ENCODE measurements around the gene STARD10.

The STARD10 gene

DNA sequence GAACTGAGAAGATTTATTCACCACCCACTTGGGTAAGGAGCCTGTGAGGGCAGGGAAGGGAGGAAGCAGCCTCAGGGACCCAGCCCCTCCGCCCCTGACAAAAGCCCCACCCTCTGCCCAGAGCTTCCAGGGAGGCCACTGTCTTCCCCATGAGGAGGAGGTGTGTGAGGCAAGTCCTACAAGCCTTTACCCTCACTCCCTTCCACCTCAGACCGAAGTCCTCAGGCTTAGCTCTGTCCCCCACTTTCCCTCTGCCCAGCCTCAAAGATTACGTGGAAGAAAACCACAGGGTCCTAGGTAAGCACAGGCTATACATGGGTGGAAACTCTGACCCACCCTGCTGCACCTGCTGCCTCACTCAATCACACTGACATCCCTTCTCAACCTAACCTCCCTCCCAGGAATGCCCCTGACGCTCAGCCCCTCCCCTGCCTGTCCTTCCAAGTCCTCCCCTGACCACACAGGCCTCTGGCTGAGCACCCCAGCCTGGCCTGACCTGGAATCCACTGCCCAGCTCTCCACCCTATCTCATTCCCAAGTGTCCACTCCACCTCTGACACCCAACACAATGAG, 38.0 kb downstream of the STARD10 start:
- ATAC-seq (no peak), DNase-seq (ENCODE audit: low spot score in 2 of 2) (no peak)
- Mint-ChIP-seq H3K4me3 (no peak overlapping the region), H3K4me1 (peaks cover 32% of the 10 kb centered on the region), H3K9me3 (no peaks in the 10 kb centered on the region), H3K36me3 (peaks cover 13% of the 10 kb centered on the region), H3K27ac (peak overlapping the region; percentile 39)

DNA sequence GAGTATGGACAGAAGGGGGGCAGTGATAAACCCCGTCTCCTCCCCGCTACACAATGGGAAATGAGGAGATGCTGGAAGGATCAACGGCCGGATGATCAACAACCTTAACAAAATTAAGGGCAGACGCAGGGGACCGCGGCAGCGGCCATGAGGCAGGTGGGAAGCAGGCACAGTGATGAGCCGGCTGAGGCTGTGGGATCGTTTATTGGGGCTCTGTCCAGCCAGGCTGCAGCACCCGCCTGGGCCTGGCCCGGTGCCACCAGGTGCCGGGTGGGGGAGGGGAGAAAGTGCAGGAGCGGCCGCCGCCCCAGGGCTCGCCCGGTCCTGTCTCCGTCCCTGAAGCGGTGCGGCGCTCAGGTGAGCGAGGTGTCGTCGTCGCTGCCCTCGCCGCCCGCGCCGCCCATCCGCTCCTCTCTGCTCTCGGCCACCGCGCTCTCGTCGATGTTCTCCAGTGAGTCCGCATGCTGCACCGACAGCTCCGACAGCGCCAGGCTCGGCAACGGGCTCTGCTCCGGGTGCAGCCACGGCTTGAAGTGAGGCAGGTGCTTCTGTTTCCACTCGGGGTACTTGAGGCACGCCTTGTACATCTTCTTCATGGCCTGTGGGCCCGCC, 39.2 kb downstream of the STARD10 start:
- Mint-ChIP-seq H3K36me3 (peaks cover 13% of the 10 kb centered on the region), H3K4me3 (no peak overlapping the region), H3K4me1 (peaks cover 42% of the 10 kb centered on the region), H3K9me3 (no peaks in the 10 kb centered on the region), H3K27ac (peak overlapping the region; percentile 45)
- DNase-seq (ENCODE audit: low spot score in 2 of 2) (no peak), ATAC-seq (no peak)

DNA sequence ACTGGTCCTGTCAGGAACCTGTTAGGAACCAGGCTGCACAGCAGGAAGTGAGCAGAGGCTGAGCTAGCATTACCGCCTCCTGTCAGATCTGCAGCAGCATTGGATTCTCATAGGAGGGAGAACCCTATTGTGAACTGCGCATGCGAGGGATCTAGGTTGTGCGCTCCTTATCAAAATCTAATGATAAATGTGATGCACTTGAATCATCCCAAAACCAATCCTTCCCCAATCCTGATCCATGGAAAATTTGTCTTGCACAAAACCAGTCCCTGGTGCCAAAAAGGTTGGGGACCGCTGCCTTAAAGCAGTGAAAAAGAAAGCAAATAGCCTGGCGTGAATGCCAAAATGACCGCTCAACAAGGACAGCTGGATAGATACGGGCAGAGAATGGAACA, 39.7 kb downstream of the STARD10 start:
- no peak for ATAC-seq
- no peak for DNase-seq (ENCODE audit: low spot score in 2 of 2)
- Mint-ChIP-seq H3K4me3 (no peak overlapping the region), H3K4me1 (peaks cover 47% of the 10 kb centered on the region), H3K9me3 (no peaks in the 10 kb centered on the region), H3K36me3 (peaks cover 13% of the 10 kb centered on the region), H3K27ac (no peak overlapping the region)

DNA sequence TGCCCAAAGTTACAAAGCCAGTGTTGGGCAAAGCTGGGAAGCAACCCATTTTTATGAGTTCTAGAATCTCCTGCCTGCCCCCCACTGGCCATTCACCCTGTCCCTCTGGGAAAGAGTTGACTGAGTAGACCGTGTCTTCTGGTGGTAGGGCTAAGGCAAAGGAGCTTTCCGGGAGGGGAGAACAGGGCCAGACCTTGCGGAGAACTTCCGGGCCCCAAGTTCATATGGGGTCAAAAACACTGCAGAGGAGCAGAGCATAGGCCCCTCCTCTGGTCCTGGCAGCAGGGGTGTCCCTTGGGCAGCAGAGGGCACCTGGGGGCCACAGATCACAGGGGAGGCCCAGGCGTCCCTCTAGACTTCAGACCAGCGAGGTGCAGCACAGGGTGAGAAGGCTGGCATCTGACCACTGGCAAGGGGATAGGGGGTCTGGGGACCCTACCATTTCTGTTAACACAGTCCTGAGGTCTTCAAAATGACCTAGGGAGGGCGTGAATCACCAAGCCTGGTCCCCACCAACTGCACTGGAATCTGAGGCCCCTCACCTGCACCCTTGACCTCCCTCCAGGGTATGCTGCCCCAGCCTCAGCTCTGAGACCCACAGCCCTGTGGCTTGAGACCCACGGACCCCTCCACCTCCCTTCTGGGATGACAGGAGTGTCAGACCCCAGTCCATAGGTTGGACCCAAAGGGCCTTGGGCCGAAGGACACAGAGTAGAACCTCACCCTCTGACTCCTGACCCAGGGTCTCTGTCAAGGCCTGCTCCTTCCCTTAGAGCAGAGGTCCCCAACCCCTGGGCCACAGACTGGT, 40.3 kb downstream of the STARD10 start:
- H3K4me1 Mint-ChIP-seq, result peaks cover 49% of the 10 kb centered on the region
- H3K9me3 Mint-ChIP-seq, result no peaks in the 10 kb centered on the region
- H3K36me3 Mint-ChIP-seq, result peaks cover 13% of the 10 kb centered on the region
- ATAC-seq (no peak), DNase-seq (ENCODE audit: low spot score in 2 of 2) (no peak)
- no peak overlapping the region for H3K27ac Mint-ChIP-seq
- H3K4me3 Mint-ChIP-seq, result peak overlapping the region; percentile 89

DNA sequence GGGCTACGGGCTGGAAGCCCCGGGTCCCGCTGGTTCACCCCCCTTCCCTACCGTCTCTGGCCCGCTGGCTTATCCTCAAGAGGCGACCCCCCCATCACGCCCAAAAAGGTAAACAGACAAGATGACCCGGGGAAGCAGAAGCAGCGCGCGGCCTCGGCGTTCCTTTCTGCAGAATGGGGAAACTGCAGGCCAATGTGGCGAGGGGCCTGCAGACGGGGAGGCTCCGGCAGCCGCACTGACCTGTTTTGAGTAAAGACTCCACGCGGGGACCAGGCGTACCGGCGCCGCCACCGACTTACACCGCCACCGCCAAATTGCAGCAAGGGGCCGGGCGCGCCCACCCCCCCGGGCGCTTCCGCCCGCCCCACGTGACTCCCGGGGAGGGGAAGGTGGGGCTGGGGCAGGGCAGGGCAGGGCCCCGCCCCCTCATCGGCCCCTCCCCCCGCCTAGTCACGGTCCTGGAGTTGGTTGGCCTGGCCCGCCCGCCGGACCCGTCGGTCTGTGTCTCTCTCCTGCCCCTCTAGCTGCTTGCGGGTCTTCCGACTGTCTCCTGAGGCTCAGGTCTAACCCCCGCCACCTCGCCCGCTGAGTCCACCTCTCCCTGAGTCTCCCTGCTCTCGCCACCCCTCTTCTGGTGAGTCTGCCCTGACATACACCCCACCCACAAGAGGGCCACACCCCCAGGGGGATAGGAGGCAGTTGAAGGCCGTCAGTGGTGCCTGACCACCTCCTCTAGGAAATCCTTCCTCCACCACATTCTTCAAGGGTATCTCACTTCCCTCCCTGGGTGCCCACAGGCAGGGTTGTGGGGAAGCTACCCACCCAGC, 41.5 kb downstream of the STARD10 start, which contains the start of gene ARAP1:
ARAP1 (minus strand) TSS at position 321 of the 827 bp plus-strand sequence. CDS start 25,280 bp downstream, outside the sequence.
- H3K4me1 Mint-ChIP-seq, result peaks cover 52% of the 10 kb centered on the region
- no peaks in the 10 kb centered on the region for H3K9me3 Mint-ChIP-seq
- ATAC-seq (peak; percentile 84), DNase-seq (ENCODE audit: low spot score in 2 of 2) (peak; percentile 41 to 88)
- peaks cover 12% of the 10 kb centered on the region for H3K36me3 Mint-ChIP-seq
- peak within 1 kb of the TSS; percentile 94 for H3K27ac Mint-ChIP-seq
- peak within 1 kb of the TSS; percentile 89 for H3K4me3 Mint-ChIP-seq

DNA sequence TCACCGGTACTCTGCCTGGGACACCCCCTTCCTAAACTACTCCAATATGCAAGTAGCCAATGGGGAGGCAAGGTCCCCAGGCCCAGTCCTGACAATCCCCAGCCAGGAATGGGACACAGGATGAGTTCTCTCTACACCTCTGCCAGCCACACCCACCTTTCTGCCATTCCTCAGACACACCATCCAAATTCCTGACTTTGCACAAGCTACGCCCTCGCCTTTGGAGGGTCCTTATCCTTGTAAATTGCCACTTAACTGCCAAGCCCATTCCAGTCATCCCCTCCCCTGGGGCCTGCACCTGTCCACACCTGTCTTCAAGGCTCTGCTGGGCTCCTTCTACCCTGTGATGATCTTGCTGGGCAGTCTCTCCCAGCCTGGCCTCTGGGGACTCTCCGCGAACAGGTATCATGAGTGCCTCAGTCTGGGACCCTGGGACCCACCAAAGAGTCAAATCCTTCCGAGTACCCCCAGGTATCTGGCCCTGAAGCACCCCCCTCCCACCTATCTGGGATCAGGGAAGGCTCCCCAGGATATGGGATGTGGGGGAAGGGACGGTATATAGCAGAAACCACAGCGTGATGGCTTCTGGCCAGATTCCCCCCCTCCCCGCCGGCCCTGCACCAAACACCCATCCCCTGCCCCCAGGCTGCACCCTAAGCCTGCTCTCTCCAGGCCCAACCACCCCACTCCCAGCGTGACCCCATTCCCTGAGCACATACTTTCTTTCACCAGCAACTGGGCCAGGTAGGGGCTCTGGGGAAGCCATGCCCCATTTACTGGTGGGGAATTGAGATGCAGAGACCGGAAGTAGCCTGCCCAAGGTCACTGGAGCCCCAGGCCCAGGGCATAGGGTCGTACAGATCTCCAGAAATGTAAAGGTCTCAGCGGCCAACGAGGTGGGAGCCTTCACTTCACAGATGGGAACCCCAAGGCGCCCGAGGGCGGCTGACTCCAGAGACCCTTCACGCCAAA, 42.4 kb downstream of the STARD10 start:
- DNase-seq (ENCODE audit: low spot score in 2 of 2) (no peak), ATAC-seq (no peak)
- Mint-ChIP-seq H3K4me1 (peaks cover 57% of the 10 kb centered on the region), H3K4me3 (peak overlapping the region; percentile 89), H3K36me3 (peaks cover 3% of the 10 kb centered on the region), H3K27ac (peak overlapping the region; percentile 94), H3K9me3 (no peaks in the 10 kb centered on the region)

DNA sequence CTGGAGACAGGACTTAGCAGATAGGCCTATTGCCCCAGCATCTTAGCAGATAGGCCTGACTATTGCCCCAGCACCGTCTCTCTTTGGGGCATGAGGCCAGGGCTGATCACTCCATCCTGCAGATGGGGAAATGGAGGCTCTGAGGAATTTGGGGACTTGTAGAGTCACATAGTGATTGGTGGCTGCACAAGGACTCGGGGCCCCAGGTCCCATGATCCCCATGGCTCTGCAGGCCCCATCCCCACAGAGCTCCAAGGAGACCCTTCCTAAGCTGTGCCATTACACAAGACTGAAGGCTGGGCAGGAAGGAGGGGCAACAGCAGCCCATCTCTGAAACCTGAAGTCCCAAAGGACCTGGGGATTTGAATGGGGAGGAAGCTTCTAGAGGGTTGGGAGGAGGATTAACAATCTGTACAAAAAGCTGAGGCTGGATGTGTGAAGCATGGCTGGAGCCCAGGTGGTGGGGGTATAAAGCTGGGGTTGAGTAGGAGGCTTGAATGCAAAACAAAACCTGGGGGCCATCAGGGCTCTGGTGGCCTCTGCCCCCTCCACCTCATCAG, 43.2 kb downstream of the STARD10 start:
- Mint-ChIP-seq H3K9me3 (no peaks in the 10 kb centered on the region), H3K36me3 (no peaks in the 10 kb centered on the region), H3K4me1 (peaks cover 63% of the 10 kb centered on the region), H3K27ac (peak overlapping the region; percentile 94), H3K4me3 (peak overlapping the region; percentile 89)
- no peak for DNase-seq (ENCODE audit: low spot score in 2 of 2)
- no peak for ATAC-seq

DNA sequence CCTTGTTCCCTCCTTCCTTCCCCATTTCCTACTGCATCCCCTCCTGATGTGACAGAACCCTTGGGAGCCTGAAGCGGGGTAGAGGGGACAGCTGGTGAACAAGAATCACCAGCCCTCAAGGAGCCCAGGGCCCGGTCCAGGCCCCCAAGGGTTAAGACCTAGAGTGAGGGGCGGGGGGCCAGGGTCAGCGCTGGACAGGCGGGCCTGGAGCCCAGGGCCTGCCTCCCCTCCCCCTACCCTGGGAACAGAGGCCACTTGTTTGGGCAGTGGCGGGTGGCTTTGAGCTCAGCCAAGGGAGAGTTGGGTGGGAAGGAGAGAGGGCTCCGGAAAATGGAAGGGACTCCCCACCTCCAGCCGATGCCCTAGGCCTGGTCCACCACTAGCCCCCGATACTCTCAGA, 43.8 kb downstream of the STARD10 start:
- no peaks in the 10 kb centered on the region for H3K9me3 Mint-ChIP-seq
- peak overlapping the region; percentile 89 for H3K4me3 Mint-ChIP-seq
- peaks cover 63% of the 10 kb centered on the region for H3K4me1 Mint-ChIP-seq
- H3K27ac Mint-ChIP-seq, result peak overlapping the region; percentile 94
- no peak for ATAC-seq
- DNase-seq (ENCODE audit: low spot score in 2 of 2), result no peak
- no peaks in the 10 kb centered on the region for H3K36me3 Mint-ChIP-seq

DNA sequence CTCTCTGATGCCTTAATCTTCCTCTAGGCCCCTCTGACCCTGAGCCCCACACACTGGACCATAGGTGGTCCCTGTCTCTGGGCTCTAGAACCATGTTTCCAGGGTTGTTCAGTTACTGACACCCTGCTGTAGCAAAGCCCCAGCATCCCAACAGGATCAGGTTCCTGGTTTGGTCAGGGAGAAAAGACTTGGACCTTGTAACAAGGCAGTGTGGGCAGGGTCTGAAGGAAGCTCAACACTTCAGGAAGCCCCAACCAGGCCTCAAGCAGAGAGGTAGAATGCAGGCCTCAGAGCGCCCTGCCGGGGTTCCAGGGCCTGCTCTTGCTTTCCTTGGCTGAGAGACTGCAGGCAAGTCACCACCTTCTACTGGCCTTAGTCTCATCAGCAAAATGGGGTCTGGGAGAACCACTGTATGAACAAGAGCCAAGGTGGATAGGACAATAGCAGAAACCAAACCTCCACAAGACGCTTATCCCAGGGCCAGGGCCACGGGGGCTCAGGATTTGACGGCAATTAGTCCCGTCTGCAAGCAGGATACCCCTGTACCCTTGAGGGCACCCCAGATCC, 46.5 kb downstream of the STARD10 start:
- Mint-ChIP-seq H3K27ac (peak overlapping the region; percentile 68), H3K36me3 (no peaks in the 10 kb centered on the region)
- no peak for ATAC-seq

DNA sequence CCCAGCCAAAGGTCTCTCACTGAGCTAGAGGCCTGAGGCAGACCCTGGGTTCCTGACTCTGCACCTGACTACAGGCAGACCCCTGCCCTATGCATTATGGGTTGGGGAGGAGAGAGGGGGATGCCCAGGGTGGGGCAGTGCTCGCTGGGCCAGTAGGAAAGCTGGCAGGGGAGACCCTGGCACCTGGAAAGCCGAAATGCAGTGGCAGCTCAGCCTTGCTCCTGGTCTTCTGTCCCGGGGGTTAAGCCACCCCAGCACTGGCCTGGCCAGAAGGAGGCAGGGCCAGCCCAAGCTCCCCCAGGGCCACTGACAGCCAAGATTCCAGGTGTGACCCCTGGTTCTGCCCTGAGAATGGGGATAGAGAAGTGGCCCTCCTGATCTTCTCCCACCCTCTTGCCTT, 47.0 kb downstream of the STARD10 start:
- H3K36me3 Mint-ChIP-seq, result no peaks in the 10 kb centered on the region
- peaks cover 79% of the 10 kb centered on the region for H3K4me1 Mint-ChIP-seq
- ATAC-seq (no peak), DNase-seq (ENCODE audit: low spot score in 2 of 2) (no peak)
- no peak overlapping the region for H3K4me3 Mint-ChIP-seq
- no peaks in the 10 kb centered on the region for H3K9me3 Mint-ChIP-seq
- H3K27ac Mint-ChIP-seq, result peak overlapping the region; percentile 68

More for the DNA sequence above, 46.5 kb downstream of the STARD10 start:
- peaks cover 75% of the 10 kb centered on the region for H3K4me1 Mint-ChIP-seq
- no peak overlapping the region for H3K4me3 Mint-ChIP-seq
- no peak for DNase-seq (ENCODE audit: low spot score in 2 of 2)
- H3K9me3 Mint-ChIP-seq, result no peaks in the 10 kb centered on the region

DNA sequence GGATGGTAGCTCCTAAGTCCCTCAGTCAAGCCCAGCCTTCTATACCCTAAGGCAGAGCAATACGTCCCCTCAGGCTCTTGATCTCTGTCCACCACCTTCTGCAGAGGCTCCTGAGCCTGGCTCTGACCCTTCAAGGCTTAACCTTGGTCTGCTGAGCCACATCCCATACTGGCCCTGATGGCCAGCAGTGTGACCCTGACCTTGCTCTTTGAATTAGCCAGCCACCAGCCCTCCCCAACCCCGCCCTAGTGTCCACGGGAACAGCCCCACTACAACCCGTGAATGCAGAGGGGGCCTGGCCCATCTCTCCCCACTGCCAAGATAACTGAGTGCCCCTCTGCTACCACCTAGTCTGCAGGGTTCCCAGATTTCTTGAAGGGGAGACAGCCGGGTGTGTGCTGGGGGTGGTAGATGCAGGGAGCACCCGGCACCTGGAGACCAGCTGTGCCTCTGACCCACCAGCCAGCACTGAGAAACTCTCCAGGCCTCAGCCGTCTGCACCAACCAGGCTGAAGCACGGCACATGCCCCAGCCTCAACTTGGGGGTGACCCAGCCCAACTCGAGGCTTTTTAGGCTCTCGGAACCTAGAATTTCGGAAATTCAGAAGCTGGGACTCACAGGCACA, 47.8 kb downstream of the STARD10 start:
- no peak overlapping the region for H3K4me3 Mint-ChIP-seq
- ATAC-seq (no peak), DNase-seq (ENCODE audit: low spot score in 2 of 2) (no peak)
- no peaks in the 10 kb centered on the region for H3K36me3 Mint-ChIP-seq
- no peaks in the 10 kb centered on the region for H3K9me3 Mint-ChIP-seq
- H3K4me1 Mint-ChIP-seq, result peaks cover 82% of the 10 kb centered on the region
- peak overlapping the region; percentile 64 for H3K27ac Mint-ChIP-seq

DNA sequence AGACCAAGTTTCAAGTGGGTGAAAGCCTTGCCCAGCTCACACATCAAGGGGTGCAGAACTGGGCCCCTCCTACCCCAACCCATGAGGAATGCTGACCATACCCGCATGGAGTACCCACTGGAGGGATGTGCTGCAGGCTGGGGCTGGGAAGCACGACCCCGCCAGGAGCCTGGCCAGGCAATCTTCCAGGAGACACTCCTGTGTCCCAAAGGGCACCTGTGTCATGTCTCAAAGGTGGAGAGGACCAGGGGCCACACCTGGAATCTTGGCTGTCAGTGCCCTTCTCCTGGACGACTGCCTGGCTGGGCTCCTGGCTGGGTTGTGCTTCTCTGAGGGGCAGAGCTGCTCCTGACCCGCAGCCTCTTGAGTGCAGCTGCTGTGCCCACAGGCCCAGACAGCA, 48.3 kb downstream of the STARD10 start:
- Mint-ChIP-seq H3K4me3 (no peak overlapping the region), H3K4me1 (peaks cover 82% of the 10 kb centered on the region), H3K27ac (no peak overlapping the region), H3K36me3 (no peaks in the 10 kb centered on the region), H3K9me3 (no peaks in the 10 kb centered on the region)
- DNase-seq (ENCODE audit: low spot score in 2 of 2) (no peak), ATAC-seq (no peak)

DNA sequence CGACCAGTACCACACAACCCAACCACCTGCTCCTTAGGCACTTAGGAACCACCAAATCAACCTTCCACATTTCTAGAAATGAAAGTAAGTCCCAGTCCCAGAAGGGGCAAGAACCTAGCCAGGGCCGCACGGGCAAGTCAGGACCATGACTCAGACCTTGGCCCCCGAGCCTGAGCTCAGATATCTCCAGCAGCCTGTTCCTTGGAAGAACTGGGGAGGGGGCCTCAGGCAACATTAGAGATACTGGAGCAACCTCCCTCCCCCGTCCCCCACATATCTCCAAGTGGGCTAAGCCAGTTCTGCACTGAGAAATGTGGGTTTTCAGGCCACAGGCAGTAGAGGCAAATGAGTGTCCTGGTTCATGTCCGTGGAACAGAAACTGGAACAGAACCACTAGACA, 49.4 kb downstream of the STARD10 start:
- H3K9me3 Mint-ChIP-seq, result no peaks in the 10 kb centered on the region
- no peak for DNase-seq (ENCODE audit: low spot score in 2 of 2)
- peak overlapping the region; percentile 43 for H3K4me3 Mint-ChIP-seq
- H3K36me3 Mint-ChIP-seq, result no peaks in the 10 kb centered on the region
- ATAC-seq, result no peak
- peak overlapping the region; percentile 97 for H3K27ac Mint-ChIP-seq
- peaks cover 82% of the 10 kb centered on the region for H3K4me1 Mint-ChIP-seq

All from stimulated activated effector memory CD8-positive, alpha-beta T cell treated with anti-CD3 and anti-CD28 coated beads, Interleukin-12 subunit alpha, Interleukin-12 subunit beta, amount 100 ng/mL, for 72 hours (primary cell).